ENCODE measurements around the gene BEAN1. TPM values are rescaled to one million over a fixed set of nuclear protein-coding genes. Genes with fewer than 3 reads are reported as not detected.

The BEAN1 gene
- total RNA-seq, 4 donors from 2014 or later = 0.72 to 4.8 (median 2.5) TPM

DNA sequence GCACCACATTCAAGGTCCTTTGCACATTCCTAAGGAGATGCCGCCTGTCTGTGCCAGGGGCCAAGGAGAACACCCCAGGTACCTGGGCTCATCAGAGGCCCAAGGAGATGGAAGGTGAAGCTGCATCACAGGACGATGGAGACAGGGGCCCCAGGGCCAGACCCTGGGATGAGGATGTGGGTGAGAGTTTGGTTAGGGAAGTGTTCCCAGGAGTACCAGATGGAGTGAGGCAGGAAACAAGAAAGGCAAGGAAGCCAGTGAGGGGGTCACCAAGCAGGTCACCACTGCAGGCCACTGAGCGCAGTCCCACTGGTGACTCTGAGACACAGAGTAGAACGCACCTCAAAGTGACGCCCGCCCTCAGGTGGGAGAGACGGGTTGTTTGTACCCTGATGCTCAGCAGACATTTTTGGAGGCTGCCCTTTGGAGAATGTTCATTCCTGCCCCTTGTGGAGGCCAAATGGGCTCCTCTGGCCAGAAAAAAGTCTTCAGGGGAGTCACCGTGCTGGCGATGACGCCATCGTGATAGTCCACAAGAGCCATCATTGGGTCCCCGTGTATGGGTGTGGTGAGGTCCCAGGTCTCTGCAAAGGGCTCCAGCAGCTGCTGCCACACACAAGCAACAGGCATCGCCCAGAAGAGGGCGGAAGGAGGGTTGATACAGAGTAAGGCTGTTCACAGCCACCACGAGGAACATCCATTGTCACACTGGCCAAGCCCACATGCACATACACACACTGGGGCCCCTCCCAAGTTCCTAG is 57.5 kb downstream of the BEAN1 start:
- TF ChIP-seq, protein P1, sequence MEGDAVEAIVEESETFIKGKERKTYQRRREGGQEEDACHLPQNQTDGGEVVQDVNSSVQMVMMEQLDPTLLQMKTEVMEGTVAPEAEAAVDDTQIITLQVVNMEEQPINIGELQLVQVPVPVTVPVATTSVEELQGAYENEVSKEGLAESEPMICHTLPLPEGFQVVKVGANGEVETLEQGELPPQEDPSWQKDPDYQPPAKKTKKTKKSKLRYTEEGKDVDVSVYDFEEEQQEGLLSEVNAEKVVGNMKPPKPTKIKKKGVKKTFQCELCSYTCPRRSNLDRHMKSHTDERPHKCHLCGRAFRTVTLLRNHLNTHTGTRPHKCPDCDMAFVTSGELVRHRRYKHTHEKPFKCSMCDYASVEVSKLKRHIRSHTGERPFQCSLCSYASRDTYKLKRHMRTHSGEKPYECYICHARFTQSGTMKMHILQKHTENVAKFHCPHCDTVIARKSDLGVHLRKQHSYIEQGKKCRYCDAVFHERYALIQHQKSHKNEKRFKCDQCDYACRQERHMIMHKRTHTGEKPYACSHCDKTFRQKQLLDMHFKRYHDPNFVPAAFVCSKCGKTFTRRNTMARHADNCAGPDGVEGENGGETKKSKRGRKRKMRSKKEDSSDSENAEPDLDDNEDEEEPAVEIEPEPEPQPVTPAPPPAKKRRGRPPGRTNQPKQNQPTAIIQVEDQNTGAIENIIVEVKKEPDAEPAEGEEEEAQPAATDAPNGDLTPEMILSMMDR (IDR thresholded peaks at IDR 0.05) = no peak
- TF ChIP-seq EP300 (IDR thresholded peaks at IDR 0.05) (no peak), POLR2AphosphoS5 (IDR thresholded peaks at IDR 0.05) (no peak), POLR2A (IDR thresholded peaks at IDR 0.05) (no peak)
- no peaks in the 10 kb centered on the region for H3K27me3 ChIP-seq
- H3K27ac ChIP-seq = no peak overlapping the region
- no peaks in the 10 kb centered on the region for H3K36me3 ChIP-seq
- H3K9me3 ChIP-seq = no peaks in the 10 kb centered on the region
- H3K4me3 ChIP-seq = no peak overlapping the region
- whole genome bisulfite sequencing = 84% methylated on average over 15 of the region's 15 CpGs
- H3K4me1 ChIP-seq = peaks cover 24% of the 10 kb centered on the region
- peak in 1 of 2 donors; percentile 48 for DNase-seq (ENCODE audit: low spot score in 2 of 2)

DNA sequence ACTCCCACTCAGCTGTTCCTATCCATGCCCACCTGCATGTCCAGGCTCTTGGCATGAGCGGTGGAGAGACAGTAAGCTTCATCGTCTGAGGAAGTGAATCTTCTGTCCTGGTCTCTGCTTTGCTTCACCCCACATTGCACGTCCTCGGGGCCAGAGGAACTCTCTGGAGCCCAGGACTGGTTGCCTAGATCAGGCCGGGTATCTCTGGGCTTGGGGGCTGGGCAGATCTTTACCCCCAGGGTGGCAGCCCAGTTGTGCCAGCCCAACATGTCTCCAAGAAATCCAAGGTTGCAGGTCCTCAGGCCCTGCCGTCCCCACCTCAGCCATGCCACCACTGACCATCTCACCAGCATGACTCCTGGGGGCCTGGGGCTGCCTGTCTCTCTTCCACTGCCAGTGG is 58.3 kb downstream of the BEAN1 start:
- 81% methylated on average over 5 of the region's 6 CpGs for WGBS
- DNase-seq (ENCODE audit: low spot score in 2 of 2) = peak in 1 of 2 donors; percentile 48
- TF ChIP-seq POLR2A (IDR thresholded peaks at IDR 0.05) = no peak
- TF ChIP-seq, protein P1 (IDR thresholded peaks at IDR 0.05) = no peak
- TF ChIP-seq POLR2AphosphoS5 (IDR thresholded peaks at IDR 0.05) = no peak
- TF ChIP-seq EP300 (IDR thresholded peaks at IDR 0.05) = no peak
- no peaks in the 10 kb centered on the region for H3K36me3 ChIP-seq
- H3K9me3 ChIP-seq = no peaks in the 10 kb centered on the region
- peaks cover 24% of the 10 kb centered on the region for H3K4me1 ChIP-seq
- H3K27ac ChIP-seq = no peak overlapping the region
- no peaks in the 10 kb centered on the region for H3K27me3 ChIP-seq
- no peak overlapping the region for H3K4me3 ChIP-seq

DNA sequence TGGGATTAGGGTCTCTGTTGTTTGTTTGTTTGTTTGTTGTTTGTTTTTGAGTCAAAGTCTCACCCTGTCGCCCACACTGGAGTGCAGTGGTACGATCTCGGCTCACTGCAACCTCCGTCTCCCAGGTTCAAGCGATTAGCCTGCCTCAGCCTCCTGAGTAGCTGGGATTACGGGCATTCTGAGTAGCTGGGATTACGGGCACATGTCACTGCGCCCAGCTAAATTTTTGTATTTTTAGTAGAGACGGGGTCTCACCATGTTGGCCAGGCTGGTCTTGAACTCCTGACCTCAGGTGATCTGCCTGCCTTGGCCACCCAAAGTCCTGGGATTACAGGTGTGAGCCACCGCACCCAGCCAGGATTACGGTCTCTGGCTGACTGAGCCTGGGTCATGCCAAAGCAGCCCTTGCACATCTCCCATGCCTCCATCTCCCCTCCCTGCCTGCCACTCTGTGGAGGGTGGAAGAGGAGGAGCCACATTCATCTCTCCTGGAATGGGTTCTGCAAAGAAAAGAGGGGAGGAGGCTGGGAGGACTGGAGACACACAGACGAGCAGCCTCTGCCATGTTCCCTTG is 59.2 kb downstream of the BEAN1 start:
- Histone ChIP-seq H3K27me3 (no peaks in the 10 kb centered on the region), H3K27ac (no peak overlapping the region), H3K4me1 (peaks cover 17% of the 10 kb centered on the region), H3K36me3 (no peaks in the 10 kb centered on the region), H3K4me3 (no peak overlapping the region), H3K9me3 (no peaks in the 10 kb centered on the region)
- peak in 1 of 2 donors; percentile 50 for DNase-seq (ENCODE audit: low spot score in 2 of 2)
- WGBS = 93% methylated on average over 12 of the region's 12 CpGs
- no peak for TF ChIP-seq EP300 (IDR thresholded peaks at IDR 0.05)
- no peak for TF ChIP-seq POLR2AphosphoS5 (IDR thresholded peaks at IDR 0.05)
- no peak for TF ChIP-seq POLR2A (IDR thresholded peaks at IDR 0.05)
- TF ChIP-seq, protein P1 (IDR thresholded peaks at IDR 0.05) = no peak

DNA sequence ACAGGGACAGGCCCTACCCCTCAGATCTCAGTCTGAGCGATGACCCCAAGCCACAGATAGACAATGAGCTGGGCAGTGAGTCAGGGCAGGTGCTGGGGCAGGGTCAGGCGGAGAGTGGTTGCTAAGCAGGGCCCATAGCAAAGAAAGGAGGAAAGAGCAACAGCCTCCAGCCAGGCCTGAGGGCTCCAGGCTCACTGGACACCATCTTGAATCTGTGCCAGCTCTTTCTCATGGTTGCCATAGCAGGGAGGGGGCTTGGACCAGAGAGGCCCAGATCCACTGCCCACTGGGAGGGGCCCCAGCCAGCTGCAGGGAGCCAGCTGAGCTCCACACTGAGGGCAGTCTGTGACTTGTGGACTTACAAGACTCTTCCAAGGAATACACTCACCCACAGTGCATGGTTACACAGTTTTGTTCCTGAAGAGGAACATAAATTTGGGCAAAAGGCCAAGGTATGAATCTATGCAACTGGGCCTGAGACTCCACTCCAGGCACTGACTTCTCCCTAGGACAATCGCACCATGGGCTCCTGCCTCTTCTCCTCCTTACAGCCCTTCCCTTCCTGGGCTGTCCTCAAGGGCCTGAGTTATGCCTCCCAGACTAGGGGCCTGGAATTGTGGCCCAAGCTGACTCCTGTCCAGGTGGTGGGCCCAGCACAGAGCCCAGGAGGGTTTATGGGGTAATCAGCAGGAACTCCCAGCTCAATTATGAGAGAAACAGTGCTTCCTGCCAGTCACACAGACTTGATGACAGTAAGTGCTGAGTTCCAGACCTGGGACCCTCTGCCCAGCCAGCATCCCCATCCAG is 59.9 kb downstream of the BEAN1 start:
- no peaks in the 10 kb centered on the region for H3K9me3 ChIP-seq
- TF ChIP-seq EP300 (IDR thresholded peaks at IDR 0.05) (no peak), POLR2AphosphoS5 (IDR thresholded peaks at IDR 0.05) (no peak), POLR2A (IDR thresholded peaks at IDR 0.05) (no peak)
- TF ChIP-seq, protein P1 (IDR thresholded peaks at IDR 0.05) = no peak
- no peaks in the 10 kb centered on the region for H3K27me3 ChIP-seq
- H3K27ac ChIP-seq = peak overlapping the region; percentile 38
- peak; percentile 64 to 76 for DNase-seq (ENCODE audit: low spot score in 2 of 2)
- no peak overlapping the region for H3K4me3 ChIP-seq
- no peaks in the 10 kb centered on the region for H3K36me3 ChIP-seq
- 62% methylated on average over 3 of the region's 3 CpGs for WGBS
- peaks cover 17% of the 10 kb centered on the region for H3K4me1 ChIP-seq

Data from suprapubic skin (tissue), 4 donors.